ENCODE results near the gene TAOK1. TPM values are rescaled to one million over a fixed set of nuclear protein-coding genes. Genes with fewer than 3 reads are reported as not detected.

The TAOK1 gene
- total and polyA plus RNA-seq, 9 of the 15 experiments (the other 6 are each of a cell fraction or from before 2014, with no cell fraction given): 3.2 to 33.1 (median 16.5) TPM

- no peak for TF ChIP-seq SFPQ (IDR thresholded peaks at IDR 0.05; ENCODE audit: low read depth, low read length)
- no peak for TF ChIP-seq GTF2F1 (IDR thresholded peaks at IDR 0.05; ENCODE audit: low read depth, low read length)
- no peak for TF ChIP-seq POU5F1 (IDR thresholded peaks at IDR 0.05; ENCODE audit: borderline replicate concordance, low read depth, low read length, partially characterized antibody)
- TF ChIP-seq MEF2D (tag; conservative IDR thresholded peaks at IDR 0.05; ENCODE audit: low read depth): no peak
- no peak for TF ChIP-seq TRIM28 (IDR thresholded peaks at IDR 0.05)
- no peak for TF ChIP-seq NR4A1 (CRISPR knock-in tag; IDR thresholded peaks at IDR 0.05)
- no peak for TF ChIP-seq NR4A1 (tag; IDR thresholded peaks at IDR 0.05)
- TF ChIP-seq HNRNPL (IDR thresholded peaks at IDR 0.05; ENCODE audit: low read depth, low read length): no peak
- TF ChIP-seq PHTF2 (CRISPR knock-in tag; IDR thresholded peaks at IDR 0.05): no peak
- TF ChIP-seq SNRNP70 (optimal IDR thresholded peaks at IDR 0.05; ENCODE audit: low read depth, low read length): no peak
- TF ChIP-seq TFAP4 (CRISPR knock-in tag; IDR thresholded peaks at IDR 0.05; ENCODE audit: borderline replicate concordance): no peak
These were observed 67.9 kb downstream of the TAOK1 start (continued) for GRCh38 chr17:29458066-29458465.

Measured in K562 (cell line).